A673 (cell line): Measurements from ENCODE around the gene KIT. TPM values are rescaled to one million over a fixed set of nuclear protein-coding genes. Genes with fewer than 3 reads are reported as not detected.

ENCODE experiments used
- BruUV-seq: library from RNA; stranded (reverse); fragments of 400-500 nt; replicated peaks from 2 replicates; lab custom pipeline; 2021; lab: Mats Ljungman, UMichigan
- CTCF ChIA-PET: fragments of 300-600 bp; sonication (Branson Sonifier 250); formaldehyde crosslinking; loops from one replicate; lab custom pipeline; 2022; ENCODE audit warnings: antibody characterized with exemption; lab: Charles Lee
- POLR2A ChIA-PET: fragments of 300-600 bp; sonication (Branson Sonifier 250); formaldehyde crosslinking; loops from one replicate; lab custom pipeline; 2022; ENCODE audit warnings: antibody characterized with exemption; ENCODE audit not compliant: low non-redundant PET; lab: Charles Lee
- DNase-seq: peaks from one replicate; pipeline ENCODE4 v3.0.0-alpha.2; 2015; ENCODE audit warnings: low spot score
- H3K27ac ChIP-seq: fragments of 200-600 bp; sonication (generic); 2 replicates; pipeline ENCODE4 v1.5.1; 2016; ENCODE audit warnings: mixed run types, low read depth, mild to moderate bottlenecking, mixed read lengths, antibody characterized with exemption, low read length; ENCODE audit not compliant: poor library complexity, severe bottlenecking
- H3K27me3 ChIP-seq: fragments of 200-600 bp; sonication (generic); replicated peaks from 2 replicates; pipeline ENCODE4 v1.6.1; 2017; ENCODE audit warnings: mixed run types, low read depth, mild to moderate bottlenecking, mixed read lengths, antibody characterized with exemption, low read length; ENCODE audit not compliant: insufficient read depth, poor library complexity
- H3K36me3 ChIP-seq: fragments of 200-600 bp; sonication (generic); 2 replicates; pipeline ENCODE4 v1.6.1; 2016; ENCODE audit warnings: mixed run types, mild to moderate bottlenecking, mixed read lengths, antibody characterized with exemption, low read length; ENCODE audit not compliant: insufficient read depth, poor library complexity, severe bottlenecking
- H3K4me1 ChIP-seq: fragments of 200-600 bp; sonication (generic); 2 replicates; pipeline ENCODE4 v1.6.1; 2017; ENCODE audit warnings: mixed run types, mild to moderate bottlenecking, mixed read lengths, antibody characterized with exemption, low read length; ENCODE audit not compliant: insufficient read depth, poor library complexity, severe bottlenecking
- H3K4me3 ChIP-seq: fragments of 200-600 bp; sonication (generic); 2 replicates; pipeline ENCODE4 v1.5.1; 2016; ENCODE audit warnings: low read depth, mixed run types, mild to moderate bottlenecking, mixed read lengths, low read length; ENCODE audit not compliant: poor library complexity, severe bottlenecking
- H3K9me3 ChIP-seq: fragments of 200-600 bp; sonication (generic); 2 replicates; pipeline ENCODE4 v1.6.1; 2016; ENCODE audit warnings: mixed run types, low read depth, mild to moderate bottlenecking, mixed read lengths, antibody characterized with exemption, low read length; ENCODE audit not compliant: poor library complexity, severe bottlenecking
- CTCF ChIP-seq: fragments of 300-800, 200-600 bp; sonication (generic); conservative IDR thresholded peaks from 2 replicates; pipeline ENCODE4 v1.5.1; 2017; ENCODE audit warnings: low read depth, mild to moderate bottlenecking, antibody characterized with exemption, low read length, moderate library complexity, mixed read lengths
- EZH2 ChIP-seq: fragments of 200-600 bp; sonication (generic); IDR thresholded peaks from 2 replicates; pipeline ENCODE4 v1.6.1; 2017; ENCODE audit warnings: borderline replicate concordance, low read depth, mild to moderate bottlenecking, mixed read lengths, antibody characterized with exemption, low read length; ENCODE audit not compliant: poor library complexity, severe bottlenecking
- intact Hi-C: fragments of 100-400 bp; cut with micrococcal nuclease; formaldehyde crosslinking; loops from one replicate; pipeline ENCODE4 v1.10.0; 2022; ENCODE audit not compliant: unreplicated experiment
- total RNA-seq: library from RNA; stranded (reverse); gene quantifications from 2 replicates; pipeline ENCODE4 v1.2.3, GENCODE V29; 2021

KIT gene
- total RNA-seq, 1 experiment from 2014 or later, result 9.5 TPM

DNA sequence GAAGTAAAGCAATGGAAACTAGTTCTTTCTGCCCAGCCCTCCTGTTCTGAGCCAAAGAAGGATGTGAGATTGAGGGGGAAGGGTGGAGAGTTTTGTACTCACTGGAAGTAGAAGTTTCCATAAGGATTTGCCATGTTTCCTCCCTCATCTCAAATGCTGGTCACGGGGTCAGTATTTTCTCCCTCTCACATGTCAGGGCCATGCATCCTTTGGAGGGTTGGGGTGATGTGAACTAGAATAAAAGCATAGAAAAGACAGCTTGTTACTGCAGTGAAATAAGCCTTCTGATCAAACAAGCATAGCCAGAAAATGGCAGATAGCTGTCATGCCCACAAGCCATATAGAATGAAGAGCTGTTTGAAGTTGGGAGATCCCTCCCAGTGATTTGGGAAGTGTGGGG is 79.7 kb downstream of the KIT start:
- CTCF ChIA-PET, result no interaction called here
- H3K9me3 ChIP-seq, result no peaks in the 10 kb centered on the region
- H3K4me1 ChIP-seq, result no peaks in the 10 kb centered on the region
- POLR2A ChIA-PET, result no interaction called here
- no peak overlapping the region for H3K27ac ChIP-seq
- H3K27me3 ChIP-seq, result no peaks in the 10 kb centered on the region
- H3K36me3 ChIP-seq, result no peaks in the 10 kb centered on the region
- TF ChIP-seq EZH2 (no peak), CTCF (no peak)
- no TSS peak for BruUV-seq
- no peak overlapping the region for H3K4me3 ChIP-seq
- DNase-seq, result no peak
- intact Hi-C loops, result no loop called here

DNA sequence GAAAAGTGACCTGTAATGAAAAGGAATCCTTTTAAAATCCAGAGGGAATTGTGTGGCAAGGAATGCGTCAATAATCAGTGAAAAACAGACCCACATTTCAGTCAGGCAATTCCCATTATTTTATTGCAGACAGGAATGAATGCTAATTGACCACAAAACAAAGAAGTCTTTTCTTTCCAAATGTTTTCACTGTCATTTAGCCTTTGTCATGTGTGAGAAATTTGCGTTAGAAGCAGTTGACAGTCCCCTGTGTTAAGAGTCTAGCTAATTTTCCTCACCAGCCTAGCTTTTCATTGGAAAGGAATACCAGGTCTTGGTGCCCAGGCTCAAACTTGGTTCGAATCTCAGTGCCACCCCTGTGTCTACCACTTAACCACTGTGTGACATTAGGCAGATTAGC is 83.4 kb downstream of the KIT start:
- no peaks in the 10 kb centered on the region for H3K36me3 ChIP-seq
- no peak overlapping the region for H3K4me3 ChIP-seq
- no peaks in the 10 kb centered on the region for H3K4me1 ChIP-seq
- TF ChIP-seq CTCF (no peak), EZH2 (no peak)
- no peak for DNase-seq
- no peak overlapping the region for H3K27ac ChIP-seq
- no TSS peak for BruUV-seq
- no peaks in the 10 kb centered on the region for H3K9me3 ChIP-seq
- ChIA-PET CTCF (no interaction called here), POLR2A (no interaction called here)
- intact Hi-C loops, result no loop called here
- no peaks in the 10 kb centered on the region for H3K27me3 ChIP-seq

DNA sequence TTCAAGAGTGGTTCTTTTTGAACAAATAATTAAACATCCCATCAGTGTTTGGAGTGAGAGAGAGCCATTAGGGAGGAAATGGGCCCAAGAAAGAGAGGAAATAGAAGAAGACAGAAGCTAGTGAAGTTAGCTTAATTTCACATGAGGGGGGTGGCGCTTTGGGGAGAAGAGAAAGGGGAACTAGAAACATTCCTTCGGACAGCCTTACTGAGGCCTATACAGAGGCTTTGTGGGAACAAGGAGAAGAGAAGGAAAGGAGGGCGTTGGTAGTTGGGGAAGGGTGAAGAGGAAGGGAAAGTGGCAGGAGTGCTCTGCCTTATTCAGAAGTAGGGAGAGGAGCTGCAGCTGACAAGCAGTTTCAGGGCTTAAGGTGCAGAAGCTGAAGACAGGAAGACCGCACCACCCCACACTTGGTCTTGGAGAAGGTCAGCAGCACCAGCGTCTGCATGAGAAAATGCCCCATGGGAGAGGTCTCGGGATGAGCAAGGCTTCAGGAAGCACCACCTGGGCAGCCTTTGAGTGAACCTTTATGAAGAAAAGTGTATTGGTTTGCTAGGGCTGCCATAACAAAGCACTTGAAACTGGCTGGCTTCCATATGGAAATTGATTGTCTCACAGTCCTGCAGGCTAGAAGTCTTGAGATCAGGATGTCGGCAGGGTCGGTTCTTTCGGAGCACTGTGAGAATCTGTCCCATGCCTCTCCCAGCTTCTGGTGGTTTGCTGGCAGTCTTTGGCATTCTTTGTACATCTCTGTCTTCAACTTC is 85.1 kb downstream of the KIT start:
- TF ChIP-seq EZH2, result no peak
- TF ChIP-seq CTCF, result no peak
- BruUV-seq, result no TSS peak
- DNase-seq, result no peak
- H3K36me3 ChIP-seq, result no peaks in the 10 kb centered on the region
- intact Hi-C loops, result no loop called here
- no peaks in the 10 kb centered on the region for H3K27me3 ChIP-seq
- POLR2A ChIA-PET, result no interaction called here
- H3K4me3 ChIP-seq, result no peak overlapping the region
- no peaks in the 10 kb centered on the region for H3K9me3 ChIP-seq
- no peak overlapping the region for H3K27ac ChIP-seq
- CTCF ChIA-PET, result no interaction called here
- no peaks in the 10 kb centered on the region for H3K4me1 ChIP-seq
